VCaP (cell line): ENCODE measurements around the gene ENO2.
A peak's percentile ranks its signal among the peaks of the same experiment; 100 is the strongest.

ENCODE experiments used
- H3K27ac ChIP-seq: fragments of 450-650 bp; 2 replicates; pipeline ENCODE4 v1.5.1; 2017
- CTCF ChIP-seq: fragments of 450-650 bp; conservative IDR thresholded peaks from 2 replicates; pipeline ENCODE4 v1.5.1; 2017; ENCODE audit warnings: mild to moderate bottlenecking, moderate library complexity

The ENO2 gene

GRCh38 chr12:6928703-6929407, 14.5 kb downstream of the ENO2 start:
- H3K27ac ChIP-seq = peak overlapping the region; percentile 96
- TF ChIP-seq CTCF = no peak

- TF ChIP-seq CTCF = no peak
- peak overlapping the region; percentile 96 for H3K27ac ChIP-seq
Measured at GRCh38 chr12:6929466-6930452, 15.4 kb downstream of the ENO2 start.

GRCh38 chr12:6932766-6933165, 18.4 kb downstream of the ENO2 start:
- H3K27ac ChIP-seq = no peak overlapping the region
- no peak for TF ChIP-seq CTCF

GRCh38 chr12:6934110-6934509, 19.7 kb downstream of the ENO2 start:
- no peak for TF ChIP-seq CTCF
- H3K27ac ChIP-seq = peak overlapping the region; percentile 19

GRCh38 chr12:6935371-6936193, 21.2 kb downstream of the ENO2 start:
- no peak for TF ChIP-seq CTCF
- peak overlapping the region; percentile 97; the same call in 1 of the 2 replicates for H3K27ac ChIP-seq

DNA sequence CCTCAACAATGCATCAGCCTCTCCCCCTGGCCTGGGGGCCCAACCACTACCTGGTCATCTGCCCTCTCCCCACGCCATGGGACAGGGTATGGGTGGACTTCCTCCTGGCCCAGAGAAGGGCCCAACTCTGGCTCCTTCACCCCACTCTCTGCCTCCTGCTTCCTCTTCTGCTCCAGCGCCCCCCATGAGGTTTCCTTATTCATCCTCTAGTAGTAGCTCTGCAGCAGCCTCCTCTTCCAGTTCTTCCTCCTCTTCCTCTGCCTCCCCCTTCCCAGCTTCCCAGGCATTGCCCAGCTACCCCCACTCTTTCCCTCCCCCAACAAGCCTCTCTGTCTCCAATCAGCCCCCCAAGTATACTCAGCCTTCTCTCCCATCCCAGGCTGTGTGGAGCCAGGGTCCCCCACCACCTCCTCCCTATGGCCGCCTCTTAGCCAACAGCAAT, 21.8 kb downstream of the ENO2 start:
- TF ChIP-seq CTCF = no peak
- H3K27ac ChIP-seq = peak overlapping the region; percentile 97; the same call in 1 of the 2 replicates
